ENCODE results near the gene PCDHB9. TPM values are rescaled to one million over a fixed set of nuclear protein-coding genes. Genes with fewer than 3 reads are reported as not detected.
"Not testable (repeated sequence)": the region's sequence is repeated elsewhere in the genome, so short reads cannot be mapped to it uniquely, and the experiment has no call there.

Gene PCDHB9
- total RNA-seq (1.3 TPM), polyA plus RNA-seq (ENCODE audit: insufficient read depth in 1 of 8, insufficient read length in 8 of 8, low replicate concordance in 1 of 8) (1 to 10 TPM; 1.7 to 3.6 (median 2.7) TPM)
- long read RNA-seq, donor 1, full-length matches to known transcripts: 2 of 2 reads
- long read RNA-seq, donor 1, partial matches to known transcripts: 0 of 2 reads
- long read RNA-seq, donor 1, other reads (novel, unspliced or antisense): 0 of 2 reads
- long read RNA-seq, donor 2, full-length matches to known transcripts: 1 of 1 reads
- long read RNA-seq, donor 2, partial matches to known transcripts: 0 of 1 reads
- long read RNA-seq, donor 2, other reads (novel, unspliced or antisense): 0 of 1 reads
- long read RNA-seq, donor 3, full-length matches to known transcripts: 5 of 5 reads
- long read RNA-seq, donor 3, partial matches to known transcripts: 0 of 5 reads
- long read RNA-seq, donor 3, other reads (novel, unspliced or antisense): 0 of 5 reads
- long read RNA-seq, donor 4: 0 reads
- long read RNA-seq, donor 5, full-length matches to known transcripts: 5 of 5 reads
- long read RNA-seq, donor 5, partial matches to known transcripts: 0 of 5 reads
- long read RNA-seq, donor 5, other reads (novel, unspliced or antisense): 0 of 5 reads
- long read RNA-seq, donor 6, full-length matches to known transcripts: 2 of 2 reads
- long read RNA-seq, donor 6, partial matches to known transcripts: 0 of 2 reads
- long read RNA-seq, donor 6, other reads (novel, unspliced or antisense): 0 of 2 reads
- long read RNA-seq, donor 7, full-length matches to known transcripts: 4 of 4 reads
- long read RNA-seq, donor 7, partial matches to known transcripts: 0 of 4 reads
- long read RNA-seq, donor 7, other reads (novel, unspliced or antisense): 0 of 4 reads
- long read RNA-seq, donor 8, full-length matches to known transcripts: 2 of 2 reads
- long read RNA-seq, donor 8, partial matches to known transcripts: 0 of 2 reads
- long read RNA-seq, donor 8, other reads (novel, unspliced or antisense): 0 of 2 reads
- long read RNA-seq, donor 9, full-length matches to known transcripts: 3 of 3 reads
- long read RNA-seq, donor 9, partial matches to known transcripts: 0 of 3 reads
- long read RNA-seq, donor 9, other reads (novel, unspliced or antisense): 0 of 3 reads
- long read RNA-seq, donor 10, full-length matches to known transcripts: 4 of 4 reads
- long read RNA-seq, donor 10, partial matches to known transcripts: 0 of 4 reads
- long read RNA-seq, donor 10, other reads (novel, unspliced or antisense): 0 of 4 reads
- long read RNA-seq, donor 11, full-length matches to known transcripts: 7 of 7 reads
- long read RNA-seq, donor 11, partial matches to known transcripts: 0 of 7 reads
- long read RNA-seq, donor 11, other reads (novel, unspliced or antisense): 0 of 7 reads

- Histone ChIP-seq H3K4me3 (ENCODE audit: low read length) (no peak within 1 kb of the TSS), H3K9me3 (replicated peaks; ENCODE audit: control insufficient read depth, low read depth, low read length) (peaks cover 26% of the 10 kb centered on the region), H3K27me3 (ENCODE audit: control insufficient read depth, insufficient read depth, low read length) (peaks cover 14% of the 10 kb centered on the region), H3K4me1 (ENCODE audit: control insufficient read depth, insufficient read depth, low read length) (no peaks in the 10 kb centered on the region), H3K27ac (ENCODE audit: low read length) (no peak within 1 kb of the TSS), H3K36me3 (ENCODE audit: control insufficient read depth, insufficient read depth, low read length) (no peaks in the 10 kb centered on the region)
- peak; percentile 22 for DNase-seq
- WGBS (ENCODE audit: insufficient coverage): 7% methylated on average over 2 of the region's 9 CpGs
These were observed at the start of gene PCDHB9 for GRCh38 chr5:141186897-141187512. TSS of gene PCDHB9 (plus strand) at chr5:141187161. CDS start at chr5:141187319, 158 bp downstream.

- DNase-seq; H3K27me3 ChIP-seq (ENCODE audit: control insufficient read depth, insufficient read depth, low read length); H3K36me3 ChIP-seq (ENCODE audit: control insufficient read depth, insufficient read depth, low read length); H3K27ac ChIP-seq (ENCODE audit: low read length); H3K4me1 ChIP-seq (ENCODE audit: control insufficient read depth, insufficient read depth, low read length); H3K4me3 ChIP-seq (ENCODE audit: low read length): not testable (repeated sequence)
- peaks cover 36% of the 10 kb centered on the region for H3K9me3 ChIP-seq (replicated peaks; ENCODE audit: control insufficient read depth, low read depth, low read length)
- WGBS (ENCODE audit: insufficient coverage): 47% methylated on average over 22 of the region's 34 CpGs
These were observed 49.6 kb upstream of the PCDHB9 start for GRCh38 chr5:141137346-141137745.

GRCh38 chr5:141149812-141150211, 37.1 kb upstream of the PCDHB9 start, which contains the start of gene PCDHB6:
TSS of gene PCDHB6 (plus strand) at chr5:141150057. CDS start at chr5:141150258, 201 bp downstream.
- WGBS (ENCODE audit: insufficient coverage): 10% methylated on average over 12 of the region's 18 CpGs
- H3K9me3 ChIP-seq (replicated peaks; ENCODE audit: control insufficient read depth, low read depth, low read length): peaks cover 23% of the 10 kb centered on the region
- peaks cover 9% of the 10 kb centered on the region for H3K27me3 ChIP-seq (ENCODE audit: control insufficient read depth, insufficient read depth, low read length)
- H3K27ac ChIP-seq (ENCODE audit: low read length): no peak within 1 kb of the TSS
- no peak within 1 kb of the TSS for H3K4me3 ChIP-seq (ENCODE audit: low read length)
- no peaks in the 10 kb centered on the region for H3K4me1 ChIP-seq (ENCODE audit: control insufficient read depth, insufficient read depth, low read length)
- H3K36me3 ChIP-seq (ENCODE audit: control insufficient read depth, insufficient read depth, low read length): no peaks in the 10 kb centered on the region
- peak; percentile 11 for DNase-seq

- H3K36me3 ChIP-seq (ENCODE audit: control insufficient read depth, insufficient read depth, low read length): no peaks in the 10 kb centered on the region
- peaks cover 24% of the 10 kb centered on the region for H3K9me3 ChIP-seq (replicated peaks; ENCODE audit: control insufficient read depth, low read depth, low read length)
- no peak overlapping the region for H3K4me3 ChIP-seq (ENCODE audit: low read length)
- no peak for DNase-seq
- no peak overlapping the region for H3K27ac ChIP-seq (ENCODE audit: low read length)
- WGBS (ENCODE audit: insufficient coverage): 34% methylated on average over 28 of the region's 33 CpGs
- H3K27me3 ChIP-seq (ENCODE audit: control insufficient read depth, insufficient read depth, low read length): peaks cover 9% of the 10 kb centered on the region
- H3K4me1 ChIP-seq (ENCODE audit: control insufficient read depth, insufficient read depth, low read length): no peaks in the 10 kb centered on the region
These were observed 36.6 kb upstream of the PCDHB9 start for GRCh38 chr5:141150224-141150992.

- H3K27ac ChIP-seq (ENCODE audit: low read length): no peak overlapping the region
- no peaks in the 10 kb centered on the region for H3K4me1 ChIP-seq (ENCODE audit: control insufficient read depth, insufficient read depth, low read length)
- 41% methylated on average over 7 of the region's 13 CpGs for WGBS (ENCODE audit: insufficient coverage)
- peaks cover 29% of the 10 kb centered on the region for H3K9me3 ChIP-seq (replicated peaks; ENCODE audit: control insufficient read depth, low read depth, low read length)
- no peaks in the 10 kb centered on the region for H3K36me3 ChIP-seq (ENCODE audit: control insufficient read depth, insufficient read depth, low read length)
- DNase-seq: no peak
- no peak overlapping the region for H3K4me3 ChIP-seq (ENCODE audit: low read length)
- H3K27me3 ChIP-seq (ENCODE audit: control insufficient read depth, insufficient read depth, low read length): peaks cover 11% of the 10 kb centered on the region
These were observed 36.0 kb upstream of the PCDHB9 start for GRCh38 chr5:141150993-141151325.

GRCh38 chr5:141151632-141152031, 35.3 kb upstream of the PCDHB9 start:
- H3K27ac ChIP-seq (ENCODE audit: low read length); DNase-seq; H3K4me1 ChIP-seq (ENCODE audit: control insufficient read depth, insufficient read depth, low read length); H3K36me3 ChIP-seq (ENCODE audit: control insufficient read depth, insufficient read depth, low read length); H3K4me3 ChIP-seq (ENCODE audit: low read length): not testable (repeated sequence)
- WGBS (ENCODE audit: insufficient coverage): 37% methylated on average over 17 of the region's 41 CpGs
- Histone ChIP-seq H3K9me3 (replicated peaks; ENCODE audit: control insufficient read depth, low read depth, low read length) (peaks cover 36% of the 10 kb centered on the region), H3K27me3 (ENCODE audit: control insufficient read depth, insufficient read depth, low read length) (peaks cover 16% of the 10 kb centered on the region)

GRCh38 chr5:141152096-141152495, 34.9 kb upstream of the PCDHB9 start:
- not testable (repeated sequence) for H3K36me3 ChIP-seq (ENCODE audit: control insufficient read depth, insufficient read depth, low read length); H3K4me1 ChIP-seq (ENCODE audit: control insufficient read depth, insufficient read depth, low read length); H3K27ac ChIP-seq (ENCODE audit: low read length); H3K4me3 ChIP-seq (ENCODE audit: low read length); DNase-seq
- Histone ChIP-seq H3K9me3 (replicated peaks; ENCODE audit: control insufficient read depth, low read depth, low read length) (peaks cover 40% of the 10 kb centered on the region), H3K27me3 (ENCODE audit: control insufficient read depth, insufficient read depth, low read length) (peaks cover 17% of the 10 kb centered on the region)
- 25% methylated on average over 28 of the region's 36 CpGs for WGBS (ENCODE audit: insufficient coverage)

- Histone ChIP-seq H3K27me3 (ENCODE audit: control insufficient read depth, insufficient read depth, low read length) (peaks cover 18% of the 10 kb centered on the region), H3K9me3 (replicated peaks; ENCODE audit: control insufficient read depth, low read depth, low read length) (peaks cover 36% of the 10 kb centered on the region), H3K4me3 (ENCODE audit: low read length) (no peak overlapping the region), H3K36me3 (ENCODE audit: control insufficient read depth, insufficient read depth, low read length) (no peaks in the 10 kb centered on the region), H3K27ac (ENCODE audit: low read length) (no peak overlapping the region), H3K4me1 (ENCODE audit: control insufficient read depth, insufficient read depth, low read length) (no peaks in the 10 kb centered on the region)
- 30% methylated on average over 10 of the region's 21 CpGs for WGBS (ENCODE audit: insufficient coverage)
- DNase-seq: no peak
These were observed 31.2 kb upstream of the PCDHB9 start for GRCh38 chr5:141155540-141156374.

All from muscle of leg (tissue), 16 donors.